AG04449 (cell line): ENCODE data around the gene WDR6.

ENCODE experiments used
- CTCF ChIA-PET: fragments of 350-600 bp; formaldehyde crosslinking; extraction: SDS; loops from one replicate; lab custom pipeline; 2021; ENCODE audit warnings: antibody characterized with exemption; lab: Yijun Ruan, JAX
- POLR2A ChIA-PET: fragments of 400-600, 350-600 bp; formaldehyde crosslinking; extraction: SDS; loops from one replicate; lab custom pipeline; 2020; ENCODE audit warnings: antibody characterized with exemption, inconsistent platforms; lab: Yijun Ruan, JAX
- DNase-seq: peaks from one replicate; pipeline ENCODE4 v3.0.0-alpha.2; 2010; ENCODE audit warnings: low read depth, low spot score
- H3K4me3 ChIP-seq: 2 replicates; pipeline ENCODE4 v1.5.1; 2011; ENCODE audit warnings: low read depth, mild to moderate bottlenecking, control low read depth, low read length
- CTCF ChIP-seq: IDR thresholded peaks from one replicate; pipeline ENCODE4 v1.5.1; 2011; ENCODE audit warnings: mild to moderate bottlenecking, moderate library complexity, low read length, control low read depth, inconsistent platforms; ENCODE audit not compliant: insufficient read depth; ENCODE audit errors: missing control alignments

The WDR6 gene

GRCh38 chr3:49032646-49033304, 25.6 kb downstream of the WDR6 start:
- POLR2A ChIA-PET: interaction anchor here (2.5 kb wide), 1 partner anchor 11 kb away, joined by 9 read pairs; the partner anchor contains the start of gene NDUFAF3
- DNase-seq: no peak
- no peak for TF ChIP-seq CTCF
- H3K4me3 ChIP-seq: no peak overlapping the region
- CTCF ChIA-PET: interaction anchor here (1.2 to 3.3 kb wide), 5 partner anchors 10 to 46 kb away, joined by 3 to 24 read pairs (median 4); partner anchors contain the start of genes NDUFAF3 and P4HTM

- DNase-seq: no peak
- H3K4me3 ChIP-seq: no peak overlapping the region
- POLR2A ChIA-PET: no interaction called here
- no peak for TF ChIP-seq CTCF
- CTCF ChIA-PET: interaction anchor here (1.1 to 3.3 kb wide), 2 partner anchors 12 to 59 kb away, joined by 3 to 19 read pairs; partner anchors contain the start of genes NDUFAF3 and QRICH1
Measured at GRCh38 chr3:49034650-49035049, 27.5 kb downstream of the WDR6 start.

- DNase-seq: no peak
- no peak overlapping the region for H3K4me3 ChIP-seq
- ChIA-PET CTCF (interaction anchor here (1.1 to 3.3 kb wide), 2 partner anchors 13 to 59 kb away, joined by 3 to 19 read pairs; partner anchors contain the start of genes NDUFAF3 and QRICH1), POLR2A (no interaction called here)
- TF ChIP-seq CTCF: no peak
Measured at GRCh38 chr3:49035281-49035680, 28.1 kb downstream of the WDR6 start.

GRCh38 chr3:49053543-49053942, 46.4 kb downstream of the WDR6 start:
- CTCF ChIA-PET: interaction anchor here (1.0 kb wide), 1 partner anchor 65 kb away, joined by 3 read pairs; no protein-coding TSS in a partner anchor
- no peak for DNase-seq
- TF ChIP-seq CTCF: no peak
- no peak overlapping the region for H3K4me3 ChIP-seq
- POLR2A ChIA-PET: no interaction called here

- CTCF ChIA-PET: interaction anchor here (1.1 to 1.2 kb wide), 2 partner anchors 9 to 12 kb away, joined by 3 to 4 read pairs; no protein-coding TSS in a partner anchor
Measured at GRCh38 chr3:49054344-49054862, 47.2 kb downstream of the WDR6 start.

More at GRCh38 chr3:49054344-49054862, 47.2 kb downstream of the WDR6 start:
- no peak for TF ChIP-seq CTCF
- H3K4me3 ChIP-seq: no peak overlapping the region
- DNase-seq: no peak
- POLR2A ChIA-PET: no interaction called here
